Measurements from ENCODE around the gene CD160. TPM values are rescaled to one million over a fixed set of nuclear protein-coding genes. Genes with fewer than 3 reads are reported as not detected.

Gene CD160
- total RNA-seq, 3 donors from 2014 or later (not counting 1 experiment from before 2014, with no cell fraction given), result 77.7 to 150 (median 83.4) TPM

DNA sequence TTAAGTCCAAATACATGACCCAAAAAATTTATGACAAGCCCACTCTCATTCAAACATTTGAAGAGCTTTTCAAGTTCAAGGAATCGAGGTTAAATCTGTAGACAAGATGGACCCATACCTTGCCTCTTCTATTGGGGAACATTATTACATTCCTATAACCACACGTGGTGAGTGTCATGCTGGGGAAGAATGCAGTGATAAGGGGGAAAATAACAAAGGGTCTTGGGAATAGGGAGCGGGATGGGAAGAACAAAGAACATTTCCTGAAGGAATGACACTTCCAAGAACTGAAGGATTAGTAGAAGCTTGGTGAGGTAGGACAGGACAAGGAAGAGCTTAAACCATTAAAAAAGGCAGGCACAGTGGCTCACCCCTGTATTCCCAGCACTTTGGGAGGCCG, 31.0 kb upstream of the CD160 start:
- WGBS (ENCODE audit: insufficient coverage), result 87% methylated on average over 4 of the region's 4 CpGs
- Histone ChIP-seq H3K27ac (ENCODE audit: low read length) (peak overlapping the region; percentile 61), H3K4me3 (ENCODE audit: low read length) (no peak overlapping the region), H3K9me3 (ENCODE audit: control insufficient read depth, insufficient read depth, low read length) (no peaks in the 10 kb centered on the region), H3K4me1 (ENCODE audit: control insufficient read depth, insufficient read depth, low read length) (peaks cover 46% of the 10 kb centered on the region), H3K27me3 (ENCODE audit: control insufficient read depth, insufficient read depth, low read length) (no peaks in the 10 kb centered on the region), H3K36me3 (ENCODE audit: control insufficient read depth, insufficient read depth, low read length) (peaks cover 2% of the 10 kb centered on the region)
- Mint-ChIP-seq H3K9me3 (no peaks in the 10 kb centered on the region), H3K36me3 (no peaks in the 10 kb centered on the region), H3K27ac (peak overlapping the region; percentile 82 to 91), H3K4me3 (peak overlapping the region; percentile 29), H3K4me1 (peaks cover 46 to 47% of the 10 kb centered on the region in 2 donors), H3K27me3 (ENCODE audit: low read depth in 2 of 2) (no peaks in the 10 kb centered on the region)
- ATAC-seq, result no peak
- intact Hi-C loops (cut with micrococcal nuclease), result no loop called here
- DNase-seq, result no peak
- TF ChIP-seq, protein P1, sequence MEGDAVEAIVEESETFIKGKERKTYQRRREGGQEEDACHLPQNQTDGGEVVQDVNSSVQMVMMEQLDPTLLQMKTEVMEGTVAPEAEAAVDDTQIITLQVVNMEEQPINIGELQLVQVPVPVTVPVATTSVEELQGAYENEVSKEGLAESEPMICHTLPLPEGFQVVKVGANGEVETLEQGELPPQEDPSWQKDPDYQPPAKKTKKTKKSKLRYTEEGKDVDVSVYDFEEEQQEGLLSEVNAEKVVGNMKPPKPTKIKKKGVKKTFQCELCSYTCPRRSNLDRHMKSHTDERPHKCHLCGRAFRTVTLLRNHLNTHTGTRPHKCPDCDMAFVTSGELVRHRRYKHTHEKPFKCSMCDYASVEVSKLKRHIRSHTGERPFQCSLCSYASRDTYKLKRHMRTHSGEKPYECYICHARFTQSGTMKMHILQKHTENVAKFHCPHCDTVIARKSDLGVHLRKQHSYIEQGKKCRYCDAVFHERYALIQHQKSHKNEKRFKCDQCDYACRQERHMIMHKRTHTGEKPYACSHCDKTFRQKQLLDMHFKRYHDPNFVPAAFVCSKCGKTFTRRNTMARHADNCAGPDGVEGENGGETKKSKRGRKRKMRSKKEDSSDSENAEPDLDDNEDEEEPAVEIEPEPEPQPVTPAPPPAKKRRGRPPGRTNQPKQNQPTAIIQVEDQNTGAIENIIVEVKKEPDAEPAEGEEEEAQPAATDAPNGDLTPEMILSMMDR (IDR thresholded peaks at IDR 0.05), result no peak

DNA sequence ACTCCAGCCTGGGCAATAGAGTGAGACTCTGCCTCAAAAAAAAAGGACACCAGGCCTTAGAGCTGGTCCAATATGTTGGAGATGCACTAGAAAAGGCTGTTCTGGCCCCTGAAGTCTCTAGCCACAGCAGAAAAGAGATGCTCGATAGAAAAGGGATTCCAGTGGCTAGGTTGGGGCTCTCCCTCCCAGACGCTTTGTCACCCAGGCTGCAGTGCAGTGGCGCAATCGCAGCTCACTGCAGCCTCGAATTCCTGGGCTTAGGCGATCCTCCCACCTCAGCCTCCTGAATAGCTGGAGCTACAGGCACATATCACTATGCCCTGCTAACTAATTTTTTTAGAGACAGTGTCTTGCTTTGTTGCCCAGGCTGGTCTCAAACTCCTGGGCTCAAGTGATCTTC, 30.4 kb upstream of the CD160 start:
- Histone ChIP-seq H3K27me3 (ENCODE audit: control insufficient read depth, insufficient read depth, low read length) (no peaks in the 10 kb centered on the region), H3K9me3 (ENCODE audit: control insufficient read depth, insufficient read depth, low read length) (no peaks in the 10 kb centered on the region), H3K4me3 (ENCODE audit: low read length) (no peak overlapping the region), H3K27ac (ENCODE audit: low read length) (peak overlapping the region; percentile 61), H3K4me1 (ENCODE audit: control insufficient read depth, insufficient read depth, low read length) (peaks cover 46% of the 10 kb centered on the region), H3K36me3 (ENCODE audit: control insufficient read depth, insufficient read depth, low read length) (peaks cover 2% of the 10 kb centered on the region)
- Mint-ChIP-seq H3K9me3 (no peaks in the 10 kb centered on the region), H3K4me1 (peaks cover 46 to 47% of the 10 kb centered on the region in 2 donors), H3K36me3 (no peaks in the 10 kb centered on the region), H3K27me3 (ENCODE audit: low read depth in 2 of 2) (no peaks in the 10 kb centered on the region), H3K27ac (peak overlapping the region; percentile 82 to 91), H3K4me3 (peak overlapping the region; percentile 78)
- no peak for ATAC-seq
- WGBS (ENCODE audit: insufficient coverage), result 69% methylated on average over 6 of the region's 6 CpGs
- intact Hi-C loops (cut with micrococcal nuclease), result no loop called here
- no peak for DNase-seq
- TF ChIP-seq, protein P1 (IDR thresholded peaks at IDR 0.05), result no peak

DNA sequence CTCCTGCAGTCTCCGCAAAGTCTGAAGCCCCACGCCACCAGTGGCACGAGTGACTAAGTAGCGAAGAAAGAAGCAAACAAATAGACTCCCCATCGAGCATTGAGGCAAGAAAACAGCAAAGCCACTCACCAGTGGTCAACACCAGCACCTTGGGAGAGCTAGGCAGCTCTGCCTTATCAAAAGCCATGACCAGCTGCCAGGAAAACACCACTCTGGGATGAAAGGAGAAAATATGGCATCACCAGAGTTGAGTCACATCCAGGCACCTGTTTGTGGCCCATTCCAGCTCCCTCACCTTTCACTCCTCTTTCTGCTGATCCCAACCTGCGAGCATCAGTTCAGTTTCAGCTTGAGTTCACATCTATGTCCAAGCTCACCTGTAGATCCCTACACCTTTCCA, 29.4 kb upstream of the CD160 start:
- no peak for DNase-seq

More for the DNA sequence above, 29.4 kb upstream of the CD160 start:
- ATAC-seq, result peak in 2 of 3 donors; percentile 5 to 19
- Histone ChIP-seq H3K4me3 (ENCODE audit: low read length) (no peak overlapping the region), H3K36me3 (ENCODE audit: control insufficient read depth, insufficient read depth, low read length) (peaks cover 2% of the 10 kb centered on the region), H3K4me1 (ENCODE audit: control insufficient read depth, insufficient read depth, low read length) (peaks cover 46% of the 10 kb centered on the region), H3K27me3 (ENCODE audit: control insufficient read depth, insufficient read depth, low read length) (no peaks in the 10 kb centered on the region), H3K9me3 (ENCODE audit: control insufficient read depth, insufficient read depth, low read length) (no peaks in the 10 kb centered on the region), H3K27ac (ENCODE audit: low read length) (peak overlapping the region; percentile 61)
- Mint-ChIP-seq H3K4me1 (peaks cover 48 to 49% of the 10 kb centered on the region in 2 donors), H3K27ac (peak overlapping the region; percentile 82 to 91), H3K36me3 (no peaks in the 10 kb centered on the region), H3K9me3 (no peaks in the 10 kb centered on the region), H3K4me3 (peak overlapping the region; percentile 78), H3K27me3 (ENCODE audit: low read depth in 2 of 2) (no peaks in the 10 kb centered on the region)
- 59% methylated on average over 6 of the region's 6 CpGs for WGBS (ENCODE audit: insufficient coverage)
- intact Hi-C loops (cut with micrococcal nuclease), result loop anchor here (1.0 kb wide), 1 partner anchor 29 kb away; the partner anchor contains the start of gene CD160
- TF ChIP-seq, protein P1 (IDR thresholded peaks at IDR 0.05), result no peak

Data from natural killer cell (primary cell).